SU-DHL-6 (cell line): ENCODE measurements around the gene SNTG2.

ENCODE experiments used
- H2AFZ ChIP-seq: fragments of 200-600 bp; sonication (generic); 2 replicates; pipeline ENCODE4 v1.6.1; 2014; ENCODE audit warnings: low read depth, mild to moderate bottlenecking, moderate library complexity, mixed read lengths, antibody characterized with exemption, low read length; ENCODE audit not compliant: severe bottlenecking
- H3F3A ChIP-seq: fragments of 200-600 bp; shearing (Covaris generic); 2 replicates; pipeline ENCODE4 v1.6.0; 2016; ENCODE audit warnings: antibody characterized with exemption, mild to moderate bottlenecking; ENCODE audit not compliant: insufficient read depth
- H3K27ac ChIP-seq: fragments of 200-600 bp; sonication (generic); 2 replicates; pipeline ENCODE4 v1.5.1; 2016; ENCODE audit warnings: low read depth, mild to moderate bottlenecking, low read length, moderate library complexity, mixed read lengths
- H3K27me3 ChIP-seq: fragments of 200-600 bp; sonication (generic), shearing (Covaris generic); 2 replicates; pipeline ENCODE4 v1.6.0; 2014; ENCODE audit warnings: mild to moderate bottlenecking, low read length
- H3K36me3 ChIP-seq: fragments of 200-600 bp; sonication (generic); 2 replicates; pipeline ENCODE4 v1.6.1; 2014; ENCODE audit warnings: mild to moderate bottlenecking, low read length, mixed read lengths
- H3K4me2 ChIP-seq: fragments of 300-600, 200-600 bp; shearing (Covaris generic), sonication (generic); 2 replicates; pipeline ENCODE4 v1.6.0; 2014; ENCODE audit warnings: low read length, low read depth, mild to moderate bottlenecking; ENCODE audit not compliant: poor library complexity, severe bottlenecking
- H3K4me3 ChIP-seq: fragments of 200-600 bp; sonication (generic); 2 replicates; pipeline ENCODE4 v1.5.1; 2014; ENCODE audit warnings: antibody characterized with exemption, low read length, mild to moderate bottlenecking, mixed read lengths; ENCODE audit not compliant: insufficient read depth, poor library complexity, severe bottlenecking
- H3K79me2 ChIP-seq: fragments of 200-600 bp; sonication (generic); 2 replicates; pipeline ENCODE4 v1.6.1; 2014; ENCODE audit warnings: mild to moderate bottlenecking, low read length, moderate library complexity; ENCODE audit not compliant: insufficient read depth
- H3K9ac ChIP-seq: fragments of 200-600 bp; sonication (generic); 2 replicates; pipeline ENCODE4 v1.7.0; 2014; ENCODE audit warnings: mild to moderate bottlenecking, low read length
- H3K9me2 ChIP-seq: fragments of 200-600 bp; sonication (generic); replicated peaks from 2 replicates; pipeline ENCODE4 v1.6.1; 2014; ENCODE audit warnings: low read length; ENCODE audit not compliant: insufficient read depth
- H3K9me3 ChIP-seq: fragments of 200-600 bp; sonication (generic); 2 replicates; pipeline ENCODE4 v1.6.1; 2014; ENCODE audit warnings: low read length, mixed read lengths; ENCODE audit not compliant: insufficient read depth
- H4K20me1 ChIP-seq: fragments of 200-600 bp; sonication (generic); 2 replicates; pipeline ENCODE4 v1.6.1; 2014; ENCODE audit warnings: low read depth, mild to moderate bottlenecking, antibody characterized with exemption, low read length, moderate library complexity, mixed read lengths
- EZH2phosphoT487 ChIP-seq: fragments of 200-600 bp; sonication (generic), shearing (Covaris generic); conservative IDR thresholded peaks from 2 replicates; pipeline ENCODE4 v1.6.1; 2018; ENCODE audit warnings: mild to moderate bottlenecking, antibody characterized with exemption, low read length, moderate library complexity, mixed read lengths
- TF ChIP-seq, protein P1 (sequence below): fragments of 200-600 bp; sonication (generic); IDR thresholded peaks from one replicate; pipeline ENCODE4 v1.5.1; 2017; ENCODE audit warnings: antibody characterized with exemption, mild to moderate bottlenecking, low read length, moderate library complexity; ENCODE audit not compliant: insufficient read depth, poor library complexity, severe bottlenecking

The SNTG2 gene

DNA sequence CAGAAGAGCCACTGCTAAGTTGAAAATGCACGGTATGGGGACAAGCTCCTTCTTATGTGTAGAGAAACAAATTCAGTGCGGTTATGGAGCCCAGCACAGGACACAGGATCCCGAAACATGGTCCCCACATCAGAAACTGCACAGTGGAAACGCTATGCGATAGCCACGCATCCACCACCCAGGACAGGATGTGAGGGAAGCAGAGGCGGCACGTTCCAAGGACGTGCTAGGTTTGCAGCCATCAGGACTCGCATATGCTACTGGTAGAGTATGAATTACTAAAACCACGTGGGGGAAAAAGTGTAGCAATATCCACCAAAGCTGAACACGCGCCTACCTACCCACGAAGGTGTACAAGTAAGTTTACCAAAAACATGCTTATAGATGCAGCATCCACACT is 34.7 kb upstream of the SNTG2 start:
- Histone ChIP-seq H3K9ac (no peak overlapping the region), H3K27ac (no peak overlapping the region), H3K9me3 (no peaks in the 10 kb centered on the region), H3K79me2 (no peaks in the 10 kb centered on the region), H3K4me3 (no peak overlapping the region), H3K4me2 (no peak overlapping the region), H3K27me3 (no peaks in the 10 kb centered on the region), H4K20me1 (no peaks in the 10 kb centered on the region), H3K9me2 (no peaks in the 10 kb centered on the region), H3F3A (no peaks in the 10 kb centered on the region), H3K36me3 (no peaks in the 10 kb centered on the region), H2AFZ (no peak overlapping the region)
- TF ChIP-seq, protein P1, sequence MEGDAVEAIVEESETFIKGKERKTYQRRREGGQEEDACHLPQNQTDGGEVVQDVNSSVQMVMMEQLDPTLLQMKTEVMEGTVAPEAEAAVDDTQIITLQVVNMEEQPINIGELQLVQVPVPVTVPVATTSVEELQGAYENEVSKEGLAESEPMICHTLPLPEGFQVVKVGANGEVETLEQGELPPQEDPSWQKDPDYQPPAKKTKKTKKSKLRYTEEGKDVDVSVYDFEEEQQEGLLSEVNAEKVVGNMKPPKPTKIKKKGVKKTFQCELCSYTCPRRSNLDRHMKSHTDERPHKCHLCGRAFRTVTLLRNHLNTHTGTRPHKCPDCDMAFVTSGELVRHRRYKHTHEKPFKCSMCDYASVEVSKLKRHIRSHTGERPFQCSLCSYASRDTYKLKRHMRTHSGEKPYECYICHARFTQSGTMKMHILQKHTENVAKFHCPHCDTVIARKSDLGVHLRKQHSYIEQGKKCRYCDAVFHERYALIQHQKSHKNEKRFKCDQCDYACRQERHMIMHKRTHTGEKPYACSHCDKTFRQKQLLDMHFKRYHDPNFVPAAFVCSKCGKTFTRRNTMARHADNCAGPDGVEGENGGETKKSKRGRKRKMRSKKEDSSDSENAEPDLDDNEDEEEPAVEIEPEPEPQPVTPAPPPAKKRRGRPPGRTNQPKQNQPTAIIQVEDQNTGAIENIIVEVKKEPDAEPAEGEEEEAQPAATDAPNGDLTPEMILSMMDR: no peak
- TF ChIP-seq EZH2phosphoT487: no peak

DNA sequence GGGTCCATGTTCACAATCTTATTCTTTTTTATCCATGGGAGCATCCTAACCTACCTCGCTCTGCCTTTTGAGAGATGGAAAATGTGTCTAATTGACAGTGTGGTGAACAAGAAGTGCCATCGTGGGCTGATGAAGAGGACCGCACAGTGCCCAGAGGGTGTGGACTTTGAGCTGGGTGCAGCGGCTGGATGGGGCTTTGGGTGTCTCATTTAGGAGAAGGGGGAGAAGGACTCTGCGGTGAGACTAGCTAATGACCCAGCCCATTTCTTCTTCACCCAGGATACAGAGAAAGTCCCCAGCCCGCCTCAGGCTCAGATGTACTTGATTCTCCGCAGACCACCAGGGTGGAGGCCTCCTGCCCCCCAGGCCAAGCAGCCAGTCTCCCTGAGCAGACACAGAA is 33.7 kb upstream of the SNTG2 start:
- no peak overlapping the region for H3K4me2 ChIP-seq
- no peaks in the 10 kb centered on the region for H3K36me3 ChIP-seq
- no peak overlapping the region for H2AFZ ChIP-seq
- H3F3A ChIP-seq: no peaks in the 10 kb centered on the region
- H3K27ac ChIP-seq: no peak overlapping the region
- H3K9ac ChIP-seq: no peak overlapping the region
- H3K9me2 ChIP-seq: no peaks in the 10 kb centered on the region
- H3K79me2 ChIP-seq: no peaks in the 10 kb centered on the region
- no peaks in the 10 kb centered on the region for H4K20me1 ChIP-seq
- H3K27me3 ChIP-seq: no peaks in the 10 kb centered on the region
- no peaks in the 10 kb centered on the region for H3K9me3 ChIP-seq
- no peak overlapping the region for H3K4me3 ChIP-seq
- no peak for TF ChIP-seq EZH2phosphoT487
- TF ChIP-seq, protein P1: no peak

DNA sequence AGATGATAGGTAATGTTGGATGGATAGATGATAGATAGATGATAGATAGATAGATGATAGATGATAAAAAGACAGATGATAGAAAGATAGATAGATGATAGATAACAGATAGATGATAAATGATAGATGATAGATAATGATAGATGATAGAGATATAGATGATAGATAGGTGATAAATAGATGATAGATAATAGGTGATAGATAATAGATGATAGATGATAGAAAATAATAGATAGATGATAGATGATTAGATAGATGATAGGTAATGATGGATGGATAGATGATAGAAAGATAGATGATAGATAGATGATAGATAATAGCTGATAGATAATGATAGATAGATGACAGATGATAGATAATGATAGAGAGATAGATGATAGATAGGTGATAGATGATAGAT is 31.0 kb upstream of the SNTG2 start:
- Histone ChIP-seq H3F3A (no peaks in the 10 kb centered on the region), H4K20me1 (no peaks in the 10 kb centered on the region), H2AFZ (no peak overlapping the region), H3K4me3 (no peak overlapping the region), H3K9me3 (no peaks in the 10 kb centered on the region), H3K27ac (no peak overlapping the region), H3K9ac (no peak overlapping the region), H3K36me3 (no peaks in the 10 kb centered on the region), H3K4me2 (no peak overlapping the region), H3K27me3 (no peaks in the 10 kb centered on the region), H3K79me2 (no peaks in the 10 kb centered on the region), H3K9me2 (no peaks in the 10 kb centered on the region)
- TF ChIP-seq, protein P1: no peak
- no peak for TF ChIP-seq EZH2phosphoT487

DNA sequence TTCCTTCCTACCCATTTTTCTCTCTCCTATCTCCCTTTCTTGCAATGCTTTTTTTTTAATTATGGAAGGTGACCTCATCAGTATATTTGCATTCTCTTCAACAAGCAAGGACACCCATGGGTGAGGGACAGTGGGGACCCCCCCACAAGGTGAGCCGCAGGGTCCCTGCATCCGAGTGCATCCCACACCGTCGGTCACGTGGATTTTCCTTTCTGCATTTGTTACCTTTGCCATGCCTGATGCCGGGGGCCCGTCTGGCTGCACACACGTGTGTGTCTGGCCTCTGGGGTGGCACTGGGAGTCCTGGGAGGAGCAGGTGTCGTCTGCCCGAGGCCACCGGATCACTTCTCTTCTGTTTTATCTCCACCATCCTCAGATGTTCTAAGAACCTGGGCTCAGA is 30.1 kb upstream of the SNTG2 start:
- no peak overlapping the region for H3K27ac ChIP-seq
- H3K9me3 ChIP-seq: no peaks in the 10 kb centered on the region
- H3K4me3 ChIP-seq: no peak overlapping the region
- H3K36me3 ChIP-seq: no peaks in the 10 kb centered on the region
- H3K9me2 ChIP-seq: no peaks in the 10 kb centered on the region
- TF ChIP-seq, protein P1: no peak
- no peak for TF ChIP-seq EZH2phosphoT487
- H3K4me2 ChIP-seq: no peak overlapping the region
- H3K79me2 ChIP-seq: no peaks in the 10 kb centered on the region
- no peak overlapping the region for H3K9ac ChIP-seq
- H4K20me1 ChIP-seq: no peaks in the 10 kb centered on the region
- no peaks in the 10 kb centered on the region for H3K27me3 ChIP-seq
- H3F3A ChIP-seq: no peaks in the 10 kb centered on the region
- H2AFZ ChIP-seq: no peak overlapping the region
